ENCODE results near the gene ORAI3. TPM values are rescaled to one million over a fixed set of nuclear protein-coding genes. Genes with fewer than 3 reads are reported as not detected.
A peak's percentile ranks its signal among the peaks of the same experiment; 100 is the strongest.

ORAI3 gene
- total and polyA plus RNA-seq, 4 donors: 9.1 to 21.7 (median 16.3) TPM

- no peaks in the 10 kb centered on the region for H3K9me3 ChIP-seq (ENCODE audit: control insufficient read depth, low read length)
- no peaks in the 10 kb centered on the region for H3K27me3 ChIP-seq (ENCODE audit: control insufficient read depth in 1 of 2, insufficient read depth in 2 of 2, low read length in 1 of 2)
- no peaks in the 10 kb centered on the region for H3K4me1 ChIP-seq (ENCODE audit: control insufficient read depth in 1 of 2, insufficient read depth in 2 of 2, low read length in 2 of 2)
- intact Hi-C loops (cut with DNase I): loop anchor here (5.0 to 10.0 kb wide), 3 partner anchors 95 to 888 kb away; partner anchors contain the start of genes ZNF646 (in 1 of the 2) and ZNF668 (in 1 of the 2)
- ATAC-seq (ENCODE audit: low FRiP score) (no peak), DNase-seq (peak in 1 of 2 donors; percentile 64)
- no peak overlapping the region for H3K27ac ChIP-seq (ENCODE audit: low read depth in 1 of 2, low read length in 2 of 2)
- 90 to 92% methylated on average over 57 to 62 of the region's 62 CpGs for WGBS, 2 donors
- no peak overlapping the region for H3K4me3 ChIP-seq (ENCODE audit: low read length in 2 of 2)
- H3K36me3 ChIP-seq (ENCODE audit: control insufficient read depth in 1 of 2, insufficient read depth in 2 of 2, low read length in 1 of 2): peaks cover 0 to 4% of the 10 kb centered on the region in 2 donors
Measured at GRCh38 chr16:30979170-30980022, 30.5 kb downstream of the ORAI3 start.

GRCh38 chr16:30980023-30980371, 31.1 kb downstream of the ORAI3 start:
- Histone ChIP-seq H3K4me1 (ENCODE audit: control insufficient read depth in 1 of 2, insufficient read depth in 2 of 2, low read length in 2 of 2) (no peaks in the 10 kb centered on the region), H3K27me3 (ENCODE audit: control insufficient read depth in 1 of 2, insufficient read depth in 2 of 2, low read length in 1 of 2) (no peaks in the 10 kb centered on the region), H3K4me3 (ENCODE audit: low read length in 2 of 2) (no peak overlapping the region), H3K9me3 (ENCODE audit: control insufficient read depth, low read length) (no peaks in the 10 kb centered on the region), H3K36me3 (ENCODE audit: control insufficient read depth in 1 of 2, insufficient read depth in 2 of 2, low read length in 1 of 2) (peaks cover 0 to 4% of the 10 kb centered on the region in 2 donors), H3K27ac (ENCODE audit: low read depth in 1 of 2, low read length in 2 of 2) (no peak overlapping the region)
- DNase-seq (no peak), ATAC-seq (ENCODE audit: low FRiP score) (no peak)
- intact Hi-C loops (cut with DNase I): loop anchor here (5.0 to 10.0 kb wide), 3 partner anchors 95 to 887 kb away; partner anchors contain the start of genes ZNF646 (in 1 of the 2) and ZNF668 (in 1 of the 2)
- 88 to 91% methylated on average over 15 of the region's 15 CpGs for WGBS, 2 donors

GRCh38 chr16:30980434-30980833, 31.6 kb downstream of the ORAI3 start:
- ATAC-seq (ENCODE audit: low FRiP score): no peak
- 89 to 91% methylated on average over 27 to 29 of the region's 29 CpGs for WGBS, 2 donors
- Histone ChIP-seq H3K27me3 (ENCODE audit: control insufficient read depth in 1 of 2, insufficient read depth in 2 of 2, low read length in 1 of 2) (no peaks in the 10 kb centered on the region), H3K4me3 (ENCODE audit: low read length in 2 of 2) (no peak overlapping the region), H3K4me1 (ENCODE audit: control insufficient read depth in 1 of 2, insufficient read depth in 2 of 2, low read length in 2 of 2) (no peaks in the 10 kb centered on the region), H3K36me3 (ENCODE audit: control insufficient read depth in 1 of 2, insufficient read depth in 2 of 2, low read length in 1 of 2) (peaks cover 0 to 4% of the 10 kb centered on the region in 2 donors), H3K9me3 (ENCODE audit: control insufficient read depth, low read length) (no peaks in the 10 kb centered on the region), H3K27ac (ENCODE audit: low read depth in 1 of 2, low read length in 2 of 2) (no peak overlapping the region)
- no peak for DNase-seq
- intact Hi-C loops (cut with DNase I): loop anchor here (5.0 to 10.0 kb wide), 3 partner anchors 94 to 887 kb away; partner anchors contain the start of genes ZNF646 (in 1 of the 2) and ZNF668 (in 1 of the 2)

- Histone ChIP-seq H3K4me3 (ENCODE audit: low read length in 2 of 2) (no peak overlapping the region), H3K27ac (ENCODE audit: low read depth in 1 of 2, low read length in 2 of 2) (no peak overlapping the region), H3K27me3 (ENCODE audit: control insufficient read depth in 1 of 2, insufficient read depth in 2 of 2, low read length in 1 of 2) (no peaks in the 10 kb centered on the region), H3K9me3 (ENCODE audit: control insufficient read depth, low read length) (no peaks in the 10 kb centered on the region), H3K36me3 (ENCODE audit: control insufficient read depth in 1 of 2, insufficient read depth in 2 of 2, low read length in 1 of 2) (peaks cover 0 to 4% of the 10 kb centered on the region in 2 donors), H3K4me1 (ENCODE audit: control insufficient read depth in 1 of 2, insufficient read depth in 2 of 2, low read length in 2 of 2) (no peaks in the 10 kb centered on the region)
- DNase-seq (no peak), ATAC-seq (ENCODE audit: low FRiP score) (no peak)
- 93% methylated on average over 14 of the region's 14 CpGs for WGBS, 2 donors
- intact Hi-C loops (cut with DNase I): loop anchor here (5.0 to 10.0 kb wide), 3 partner anchors 94 to 886 kb away; partner anchors contain the start of genes ZNF646 (in 1 of the 2) and ZNF668 (in 1 of the 2)
Measured at GRCh38 chr16:30980959-30981358, 32.1 kb downstream of the ORAI3 start.

- ATAC-seq (ENCODE audit: low FRiP score) (no peak), DNase-seq (no peak)
- Histone ChIP-seq H3K9me3 (ENCODE audit: control insufficient read depth, low read length) (no peaks in the 10 kb centered on the region), H3K4me3 (ENCODE audit: low read length in 2 of 2) (no peak overlapping the region), H3K27ac (ENCODE audit: low read depth in 1 of 2, low read length in 2 of 2) (no peak overlapping the region), H3K36me3 (ENCODE audit: control insufficient read depth in 1 of 2, insufficient read depth in 2 of 2, low read length in 1 of 2) (peaks cover 0 to 4% of the 10 kb centered on the region in 2 donors), H3K27me3 (ENCODE audit: control insufficient read depth in 1 of 2, insufficient read depth in 2 of 2, low read length in 1 of 2) (no peaks in the 10 kb centered on the region), H3K4me1 (ENCODE audit: control insufficient read depth in 1 of 2, insufficient read depth in 2 of 2, low read length in 2 of 2) (no peaks in the 10 kb centered on the region)
- intact Hi-C loops (cut with DNase I): loop anchor here (5.0 to 10.0 kb wide), 3 partner anchors 92 to 885 kb away; partner anchors contain the start of genes ZNF646 (in 1 of the 2) and ZNF668 (in 1 of the 2)
- WGBS, 2 donors: 77 to 80% methylated on average over 17 of the region's 17 CpGs
Measured at GRCh38 chr16:30982548-30983288, 33.9 kb downstream of the ORAI3 start.

- no peaks in the 10 kb centered on the region for H3K27me3 ChIP-seq (ENCODE audit: control insufficient read depth in 1 of 2, insufficient read depth in 2 of 2, low read length in 1 of 2)
- H3K9me3 ChIP-seq (ENCODE audit: control insufficient read depth, low read length): no peaks in the 10 kb centered on the region
- no peak overlapping the region for H3K27ac ChIP-seq (ENCODE audit: low read depth in 1 of 2, low read length in 2 of 2)
- DNase-seq (peak in 1 of 2 donors; percentile 69), ATAC-seq (ENCODE audit: low FRiP score) (no peak)
- intact Hi-C loops (cut with DNase I): loop anchor here (5.0 to 10.0 kb wide), 3 partner anchors 91 to 884 kb away; partner anchors contain the start of genes ZNF646 (in 1 of the 2) and ZNF668 (in 1 of the 2)
- 79 to 80% methylated on average over 25 of the region's 25 CpGs for WGBS, 2 donors
- H3K4me3 ChIP-seq (ENCODE audit: low read length in 2 of 2): no peak overlapping the region
- H3K4me1 ChIP-seq (ENCODE audit: control insufficient read depth in 1 of 2, insufficient read depth in 2 of 2, low read length in 2 of 2): no peaks in the 10 kb centered on the region
- peaks cover 0 to 4% of the 10 kb centered on the region in 2 donors for H3K36me3 ChIP-seq (ENCODE audit: control insufficient read depth in 1 of 2, insufficient read depth in 2 of 2, low read length in 1 of 2)
Measured at GRCh38 chr16:30983289-30983889, 34.5 kb downstream of the ORAI3 start.

GRCh38 chr16:30983898-30984610, 35.2 kb downstream of the ORAI3 start:
- DNase-seq (no peak), ATAC-seq (ENCODE audit: low FRiP score) (no peak)
- 77 to 79% methylated on average over 14 of the region's 14 CpGs for WGBS, 2 donors
- Histone ChIP-seq H3K9me3 (ENCODE audit: control insufficient read depth, low read length) (no peaks in the 10 kb centered on the region), H3K4me1 (ENCODE audit: control insufficient read depth in 1 of 2, insufficient read depth in 2 of 2, low read length in 2 of 2) (no peaks in the 10 kb centered on the region), H3K27me3 (ENCODE audit: control insufficient read depth in 1 of 2, insufficient read depth in 2 of 2, low read length in 1 of 2) (no peaks in the 10 kb centered on the region), H3K36me3 (ENCODE audit: control insufficient read depth in 1 of 2, insufficient read depth in 2 of 2, low read length in 1 of 2) (peaks cover 0 to 4% of the 10 kb centered on the region in 2 donors), H3K27ac (ENCODE audit: low read depth in 1 of 2, low read length in 2 of 2) (no peak overlapping the region), H3K4me3 (ENCODE audit: low read length in 2 of 2) (no peak overlapping the region)
- intact Hi-C loops (cut with DNase I): loop anchor here (2.0 to 10.0 kb wide), 4 partner anchors 91 to 883 kb away; partner anchors contain the start of genes ZNF646 (in 1 of the 2), ZNF668 (in 1 of the 2) and ZNF843 (in 1 of the 2)
